Heart right ventricle (tissue), 16 donors: ENCODE results near the gene C1R. TPM values are rescaled to one million over a fixed set of nuclear protein-coding genes. Genes with fewer than 3 reads are reported as not detected.

ENCODE experiments used
- ATAC-seq, 8 donors: fragments of 200-7000 bp; cut with Tn5 transposase; one replicate each; pipeline ENCODE4 v1.9.1; 2020; ENCODE audit warnings: mild to moderate bottlenecking in 8 of 8, moderate library complexity in 8 of 8, moderate number of reproducible peaks in 1 of 8
- DNase-seq, 2 donors: peaks; one replicate each; pipeline ENCODE4 v3.0.0-alpha.2; 2020
- H3K27ac ChIP-seq, 10 donors: fragments of 200-600 bp; sonication (generic) in 2 of 10; one replicate each; pipeline versions ENCODE4 v1.5.0 to v1.8.0; 2020 to 2022; ENCODE audit warnings: mild to moderate bottlenecking in 3 of 10
- H3K27me3 ChIP-seq, 7 donors: fragments of 200-600 bp; one replicate each; pipeline ENCODE4 v1.8.0; 2021 to 2022; ENCODE audit warnings: mild to moderate bottlenecking in 2 of 7
- H3K36me3 ChIP-seq, 9 donors: fragments of 200-600 bp; sonication (generic) in 1 of 9; one replicate each; pipeline versions ENCODE4 v1.5.0 to v1.8.0; 2020 to 2022; ENCODE audit warnings: mild to moderate bottlenecking in 2 of 9
- H3K4me1 ChIP-seq, 9 donors: fragments of 200-600 bp; sonication (generic) in 1 of 9; one replicate each; pipeline versions ENCODE4 v1.5.0 to v1.8.0; 2020 to 2022; ENCODE audit warnings: mild to moderate bottlenecking in 4 of 9
- H3K4me3 ChIP-seq, 10 donors: fragments of 200-600 bp; sonication (generic) in 2 of 10; one replicate each; pipeline versions ENCODE4 v1.5.0 to v1.8.0; 2020 to 2022; ENCODE audit warnings: mild to moderate bottlenecking in 7 of 10, moderate library complexity in 2 of 10
- H3K9me3 ChIP-seq, 11 donors: fragments of 200-600 bp in 10 of 11; sonication (generic) in 2 of 11; one replicate each; pipeline versions ENCODE4 v1.5.0 to v1.8.0; 2013 to 2022; ENCODE audit warnings: mild to moderate bottlenecking in 2 of 11, control low read depth in 1 of 11, moderate library complexity in 1 of 11
- WGBS, 2 donors: extraction: QIAGEN DNeasy Blood & Tissue Kit; methylation state at CpG; one replicate each; pipeline ENCODE4 v1.1.7; 2013; ENCODE audit warnings: inconsistent platforms in 1 of 2; 5-methylcytosine and 5-hydroxymethylcytosine counted together
- intact Hi-C, 10 donors: fragments of 100-400 bp; cut with DNase I; formaldehyde crosslinking; loops; one replicate each; pipeline versions ENCODE4 v1.11.1 to v1.14.2; 2022
- polyA plus RNA-seq, 2 donors: library from polyadenylated mRNA; stranded (reverse); fragments of 200-250 nt; gene quantifications; one replicate each; pipeline ENCODE4 v1.2.3, GENCODE V29; 2013
- total RNA-seq, 10 donors: library from RNA; stranded (reverse); fragmentation: NEBNext Ultra II Directional in 3 of 10; extraction: Animal tissue kit (Norgen Biotek cat#: 25700) in 3 of 10; gene quantifications; one replicate each; pipeline versions ENCODE4 v1.2.1 to v1.2.4, GENCODE V29; 2021 to 2023
- TF ChIP-seq, protein P1 (sequence below), 9 donors: fragments of 200-600 bp; sonication (generic) in 2 of 9; IDR thresholded peaks; one replicate each; pipeline versions ENCODE4 v1.5.0 to v1.8.0; 2021 to 2022; ENCODE audit warnings: antibody characterized with exemption in 9 of 9, mild to moderate bottlenecking in 5 of 9, moderate library complexity in 1 of 9
- donor health status: Arrhythmogenic right ventricular cardiomyopathy.
- donor health status: ischemic (EF 13 %, LVEDD 7.1; RV severe dilation, severe dysfunction).
- donor health status: healthy with polysubstance abuse.
- donor health status: DM: no; HTN: yes; CAD: no.
- donor health status: DM: no; HTN: no; CAD: no.
- donor health status: ischemic (EF 25% LVEDD 6.9; RV normal size, moderate dysfunction).
- donor health status: ischemic (EF 25% LVEDD 5.7; RV mildly dilated, moderate dysfunction).
- donor health status: healthy.
- donor health status: DM: yes; HTN: yes; CAD: no.
- donor health status: Ischemic cardiomyopathy.
- donor health status: ischemic (EF 35%, LVEDD 5.7; RV mildly dilated, moderate dysfunction).
- donor health status: nonischemic (EF 11% LVEDD 7.7; RV severe dilation, severe dysfunction).
- donor health status: DM: yes; HTN: yes; CAD: no.
- donor health status: PGD.
- donor health status: ischemic (EF 29% LVEDD 5.4; RV normal size, mild dysfunction).
- donor health status: nonischemic (EF 23%, LVEDD 6.1; RV moderate dilation, normal function).

The C1R gene
- total and polyA plus RNA-seq, 12 donors, result 19.9 to 238 (median 71.9) TPM

DNA sequence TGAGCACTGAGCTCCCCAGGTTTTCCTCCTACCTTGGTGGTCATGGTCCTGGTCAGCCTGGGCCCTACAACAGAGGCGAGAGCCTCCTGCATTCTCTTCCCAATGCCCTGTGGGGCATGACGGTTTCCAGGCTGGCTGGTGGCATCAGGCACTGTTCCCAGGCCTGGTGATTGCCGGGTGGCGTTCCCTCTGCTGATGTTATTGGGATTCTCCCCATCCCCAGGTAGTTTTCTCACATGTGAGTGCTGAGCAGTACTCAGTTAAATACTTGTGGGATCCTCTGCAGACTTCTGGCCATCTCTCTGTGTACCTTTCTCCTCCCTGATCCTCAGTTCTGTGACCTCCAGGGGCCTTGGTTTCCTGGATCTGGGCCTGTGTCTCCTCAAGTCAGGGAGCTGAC, 15.8 kb downstream of the C1R start:
- DNase-seq (no peak), ATAC-seq (no peak)
- 95 to 98% methylated on average over 4 of the region's 4 CpGs for WGBS, 2 donors
- peaks cover 0 to 15% (median 0%) of the 10 kb centered on the region in 9 donors for H3K36me3 ChIP-seq
- no peak overlapping the region for H3K4me3 ChIP-seq
- intact Hi-C loops, result no loop called here
- H3K27me3 ChIP-seq, result no peaks in the 10 kb centered on the region
- H3K9me3 ChIP-seq, result no peaks in the 10 kb centered on the region
- H3K4me1 ChIP-seq, result peaks cover 0 to 13% (median 0%) of the 10 kb centered on the region in 9 donors
- TF ChIP-seq, protein P1, sequence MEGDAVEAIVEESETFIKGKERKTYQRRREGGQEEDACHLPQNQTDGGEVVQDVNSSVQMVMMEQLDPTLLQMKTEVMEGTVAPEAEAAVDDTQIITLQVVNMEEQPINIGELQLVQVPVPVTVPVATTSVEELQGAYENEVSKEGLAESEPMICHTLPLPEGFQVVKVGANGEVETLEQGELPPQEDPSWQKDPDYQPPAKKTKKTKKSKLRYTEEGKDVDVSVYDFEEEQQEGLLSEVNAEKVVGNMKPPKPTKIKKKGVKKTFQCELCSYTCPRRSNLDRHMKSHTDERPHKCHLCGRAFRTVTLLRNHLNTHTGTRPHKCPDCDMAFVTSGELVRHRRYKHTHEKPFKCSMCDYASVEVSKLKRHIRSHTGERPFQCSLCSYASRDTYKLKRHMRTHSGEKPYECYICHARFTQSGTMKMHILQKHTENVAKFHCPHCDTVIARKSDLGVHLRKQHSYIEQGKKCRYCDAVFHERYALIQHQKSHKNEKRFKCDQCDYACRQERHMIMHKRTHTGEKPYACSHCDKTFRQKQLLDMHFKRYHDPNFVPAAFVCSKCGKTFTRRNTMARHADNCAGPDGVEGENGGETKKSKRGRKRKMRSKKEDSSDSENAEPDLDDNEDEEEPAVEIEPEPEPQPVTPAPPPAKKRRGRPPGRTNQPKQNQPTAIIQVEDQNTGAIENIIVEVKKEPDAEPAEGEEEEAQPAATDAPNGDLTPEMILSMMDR (IDR thresholded peaks at IDR 0.05), result no peak
- no peak overlapping the region for H3K27ac ChIP-seq

DNA sequence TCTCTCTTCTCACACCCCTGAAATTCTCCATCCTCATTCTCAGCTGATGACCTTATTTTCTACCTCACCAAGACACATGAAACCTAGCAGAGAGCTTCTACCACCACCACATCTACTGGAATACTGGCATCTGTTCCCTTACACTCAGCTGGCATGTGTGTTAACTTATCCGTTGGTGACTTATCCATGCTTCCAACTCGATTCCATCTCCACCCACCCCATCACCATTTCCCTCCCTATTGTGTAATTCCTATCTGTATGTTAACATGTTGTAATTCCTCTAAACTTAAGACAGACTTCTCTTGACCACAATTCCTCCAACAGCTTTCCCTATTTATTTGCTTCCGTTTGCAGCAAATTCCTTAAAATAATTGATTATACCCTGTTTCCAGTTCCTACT, 16.3 kb downstream of the C1R start:
- Histone ChIP-seq H3K27me3 (no peaks in the 10 kb centered on the region), H3K27ac (no peak overlapping the region), H3K4me3 (no peak overlapping the region), H3K4me1 (peaks cover 0 to 13% (median 0%) of the 10 kb centered on the region in 9 donors), H3K9me3 (no peaks in the 10 kb centered on the region), H3K36me3 (peaks cover 0 to 9% (median 0%) of the 10 kb centered on the region in 9 donors)
- ATAC-seq (peak in 1 of 8 donors; percentile 24), DNase-seq (no peak)
- 70 to 78% methylated on average over 3 of the region's 3 CpGs for WGBS, 2 donors
- TF ChIP-seq, protein P1 (IDR thresholded peaks at IDR 0.05), result no peak
- intact Hi-C loops, result no loop called here

DNA sequence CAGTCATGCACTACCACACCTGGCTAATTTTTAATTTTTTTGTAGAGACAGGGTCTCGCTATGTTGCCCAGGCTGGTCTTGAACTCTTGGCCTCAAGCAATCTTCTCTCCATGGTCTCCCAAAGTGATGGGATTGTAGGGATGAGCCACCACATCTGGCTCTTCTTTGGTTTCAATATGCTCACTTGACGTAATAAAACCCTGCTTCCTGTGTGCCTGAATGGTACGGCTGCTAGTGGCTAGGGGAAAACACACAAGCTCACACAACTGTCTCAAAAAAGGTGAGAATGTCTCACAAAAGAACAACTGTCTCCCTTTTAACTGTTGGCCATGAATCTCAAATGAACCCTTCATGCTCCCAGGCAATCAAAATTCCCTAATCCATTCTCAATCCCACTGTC, 16.7 kb downstream of the C1R start:
- TF ChIP-seq, protein P1 (IDR thresholded peaks at IDR 0.05), result no peak
- ATAC-seq (no peak), DNase-seq (no peak)
- Histone ChIP-seq H3K27ac (no peak overlapping the region), H3K27me3 (no peaks in the 10 kb centered on the region), H3K36me3 (peaks cover 0 to 8% (median 2%) of the 10 kb centered on the region in 9 donors), H3K4me1 (peaks cover 0 to 13% (median 0%) of the 10 kb centered on the region in 9 donors), H3K4me3 (no peak overlapping the region), H3K9me3 (no peaks in the 10 kb centered on the region)
- intact Hi-C loops, result no loop called here
- 82 to 84% methylated on average over 3 of the region's 3 CpGs for WGBS, 2 donors

DNA sequence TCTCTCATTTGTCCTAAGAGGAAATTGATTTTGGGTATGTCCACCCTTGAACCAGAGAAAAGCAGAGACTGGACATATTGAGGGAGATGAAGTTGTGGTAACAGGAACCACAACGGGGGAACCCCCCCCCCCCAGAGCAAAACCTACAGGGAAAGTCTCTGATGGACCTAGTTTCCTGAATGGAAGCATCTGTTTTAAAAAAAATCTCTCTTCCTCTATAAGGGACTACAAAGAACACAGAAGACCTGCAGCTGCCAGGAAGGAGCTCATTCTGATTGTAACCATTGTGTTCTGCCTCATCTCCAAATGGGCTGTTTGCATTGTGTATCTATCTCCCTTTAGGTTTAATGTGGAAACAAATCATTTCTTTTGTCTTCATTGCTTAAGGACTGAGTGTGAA, 18.3 kb downstream of the C1R start:
- Histone ChIP-seq H3K9me3 (no peaks in the 10 kb centered on the region), H3K36me3 (peaks cover 0 to 16% (median 0%) of the 10 kb centered on the region in 9 donors), H3K4me3 (no peak overlapping the region), H3K4me1 (peaks cover 0 to 10% (median 6%) of the 10 kb centered on the region in 9 donors), H3K27me3 (no peaks in the 10 kb centered on the region), H3K27ac (no peak overlapping the region)
- TF ChIP-seq, protein P1 (IDR thresholded peaks at IDR 0.05), result no peak
- ATAC-seq, result no peak
- 43 to 54% methylated on average over 1 of the region's 1 CpG for WGBS, 2 donors
- no peak for DNase-seq
- intact Hi-C loops, result no loop called here
